HG02973 (cell line): ENCODE measurements around the gene SCT.
"Not testable (repeated sequence)": the region's sequence is repeated elsewhere in the genome, so short reads cannot be mapped to it uniquely, and the experiment has no call there.

Experiments
- ATAC-seq: cut with Tn5 transposase; IDR thresholded peaks from one replicate; pipeline ENCODE4 v1.9.1; 2021; ENCODE audit warnings: moderate library complexity; ENCODE audit not compliant: unreplicated experiment

Gene SCT, protein sequence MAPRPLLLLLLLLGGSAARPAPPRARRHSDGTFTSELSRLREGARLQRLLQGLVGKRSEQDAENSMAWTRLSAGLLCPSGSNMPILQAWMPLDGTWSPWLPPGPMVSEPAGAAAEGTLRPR

DNA sequence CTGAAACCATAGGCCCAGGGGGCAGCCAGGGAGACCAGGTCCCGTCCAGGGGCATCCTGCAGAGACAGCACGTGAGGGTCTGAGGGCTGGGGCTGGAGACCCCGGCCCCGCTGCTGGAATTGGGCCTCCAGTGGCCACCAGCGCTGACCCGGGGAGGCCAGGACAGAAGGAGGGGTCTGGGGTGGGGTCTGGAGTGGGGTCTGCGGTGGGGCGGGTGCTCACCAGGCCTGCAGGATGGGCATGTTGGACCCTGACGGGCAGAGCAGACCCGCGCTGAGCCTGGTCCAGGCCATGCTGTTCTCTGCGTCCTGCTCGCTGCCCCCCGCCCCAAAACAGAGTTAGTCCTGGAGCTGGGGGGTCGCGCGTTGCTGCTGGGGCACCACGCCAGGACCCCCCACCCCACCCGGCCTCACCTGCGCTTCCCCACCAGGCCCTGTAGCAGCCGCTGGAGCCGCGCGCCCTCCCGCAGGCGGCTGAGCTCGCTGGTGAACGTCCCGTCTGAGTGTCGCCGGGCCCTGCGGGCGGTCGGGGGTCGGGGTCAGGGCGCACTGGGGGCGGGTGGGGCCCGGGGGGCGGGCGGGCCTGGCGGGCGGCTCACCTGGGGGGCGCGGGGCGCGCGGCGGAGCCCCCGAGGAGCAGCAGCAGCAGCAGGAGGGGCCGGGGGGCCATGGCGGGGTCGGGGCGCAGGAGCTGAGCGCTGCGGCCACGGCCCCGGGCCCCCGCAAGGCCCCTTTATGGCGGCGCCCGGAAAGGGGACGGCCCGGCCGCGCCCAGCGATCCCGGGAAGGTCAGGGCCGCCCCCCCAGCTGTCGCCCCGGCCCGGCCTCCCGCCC is at the start of gene SCT:
Gene SCT, minus strand, starts transcription at position 707 of the 833 bp plus-strand sequence. Its CDS starts 38 bp downstream, at position 669.
- ATAC-seq = no peak

DNA sequence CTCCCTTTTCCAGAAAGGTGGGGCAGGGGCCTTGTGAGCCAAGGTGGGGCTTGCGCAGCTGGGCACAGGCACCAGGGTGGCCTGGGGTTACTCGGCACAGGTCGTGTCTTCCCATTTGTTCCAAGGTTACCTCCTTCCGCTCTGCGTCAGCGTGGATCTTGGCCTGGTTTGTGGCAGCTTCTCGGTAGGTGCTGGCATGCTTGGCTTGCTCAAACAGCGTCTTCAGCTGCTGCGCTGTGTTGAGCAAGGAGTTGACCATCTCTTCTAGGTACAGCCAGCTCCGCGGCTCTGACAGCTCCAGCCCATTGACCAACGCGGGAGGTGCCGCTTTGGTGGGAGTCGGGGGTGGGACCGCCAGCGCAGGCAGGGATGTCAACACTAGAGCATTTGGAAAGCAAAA is 47.4 kb upstream of the SCT start:
- no peak for ATAC-seq

DNA sequence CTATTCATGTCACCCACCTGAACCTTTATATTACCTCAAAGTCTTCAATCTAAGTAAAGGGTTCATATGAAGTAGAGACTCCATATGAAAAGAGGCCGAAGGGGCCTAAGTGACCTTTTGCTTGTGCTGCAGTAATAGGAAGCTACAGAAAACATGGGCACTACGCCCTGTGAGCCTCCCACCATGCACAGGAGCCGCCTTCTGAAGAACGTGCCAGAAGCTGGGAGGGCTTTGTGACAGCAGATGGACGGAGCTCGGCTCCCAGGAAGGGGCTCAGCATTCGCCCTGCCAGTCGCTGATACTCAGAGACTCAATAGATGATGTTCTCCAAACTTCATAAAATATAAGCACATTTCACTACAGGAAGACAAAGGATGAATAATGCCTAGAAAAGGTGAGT is 46.9 kb upstream of the SCT start:
- ATAC-seq = no peak

DNA sequence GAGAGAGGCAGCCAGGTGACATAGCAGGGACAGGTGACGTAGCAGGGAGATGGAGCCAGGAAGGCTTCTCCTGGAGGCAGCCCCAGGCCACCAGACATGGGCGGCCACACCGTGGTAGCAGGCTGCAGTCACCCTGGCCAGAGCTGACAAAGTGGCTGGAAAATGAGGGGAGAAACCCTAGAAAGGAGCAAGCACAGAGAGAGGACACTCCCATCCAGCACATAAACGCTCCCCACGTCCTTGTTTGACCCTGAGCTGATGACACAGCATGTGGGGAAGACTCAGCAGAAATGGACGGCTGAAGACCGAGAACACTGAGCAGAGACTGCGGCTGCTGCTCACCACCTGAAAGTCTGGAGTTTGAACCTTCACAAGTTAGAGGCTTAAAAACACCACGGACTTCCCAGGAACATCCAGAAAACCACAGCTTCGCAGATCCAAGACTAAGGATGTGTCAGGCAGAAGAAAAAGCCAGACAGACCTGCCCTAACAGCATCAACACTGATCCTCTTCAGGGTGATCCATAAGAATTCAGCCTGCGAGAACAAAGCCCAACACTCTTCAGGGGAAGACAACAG is 38.8 kb upstream of the SCT start:
- no peak for ATAC-seq

DNA sequence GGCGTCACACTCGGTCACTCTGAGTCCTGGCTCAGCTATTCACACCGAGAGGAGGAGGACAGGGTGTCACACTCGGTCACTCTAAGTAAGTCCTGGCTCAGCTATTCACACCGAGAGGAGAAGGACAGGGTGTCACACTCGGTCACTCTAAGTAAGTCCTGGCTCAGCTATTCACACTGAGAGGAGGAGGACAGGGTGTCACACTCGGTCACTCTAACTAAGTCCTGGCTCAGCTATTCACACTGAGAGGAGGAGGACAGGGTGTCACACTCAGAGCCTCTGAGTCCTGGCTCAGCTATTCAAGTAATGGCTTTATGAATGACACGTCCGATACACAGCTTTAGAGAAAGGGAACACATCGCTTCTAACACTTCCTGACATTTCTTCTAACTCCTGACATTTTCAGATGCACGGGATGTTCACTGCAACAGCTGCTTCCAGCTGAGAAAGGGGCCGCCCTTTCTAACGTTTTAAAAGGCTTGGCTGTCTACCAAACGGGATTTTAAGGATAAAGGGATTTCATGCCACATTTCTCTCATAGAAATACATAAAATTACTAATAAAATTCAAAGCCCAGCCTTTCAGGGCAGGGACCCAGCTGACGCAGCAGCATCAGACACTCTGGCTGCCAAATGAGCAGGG is 38.2 kb upstream of the SCT start:
- ATAC-seq = no peak

DNA sequence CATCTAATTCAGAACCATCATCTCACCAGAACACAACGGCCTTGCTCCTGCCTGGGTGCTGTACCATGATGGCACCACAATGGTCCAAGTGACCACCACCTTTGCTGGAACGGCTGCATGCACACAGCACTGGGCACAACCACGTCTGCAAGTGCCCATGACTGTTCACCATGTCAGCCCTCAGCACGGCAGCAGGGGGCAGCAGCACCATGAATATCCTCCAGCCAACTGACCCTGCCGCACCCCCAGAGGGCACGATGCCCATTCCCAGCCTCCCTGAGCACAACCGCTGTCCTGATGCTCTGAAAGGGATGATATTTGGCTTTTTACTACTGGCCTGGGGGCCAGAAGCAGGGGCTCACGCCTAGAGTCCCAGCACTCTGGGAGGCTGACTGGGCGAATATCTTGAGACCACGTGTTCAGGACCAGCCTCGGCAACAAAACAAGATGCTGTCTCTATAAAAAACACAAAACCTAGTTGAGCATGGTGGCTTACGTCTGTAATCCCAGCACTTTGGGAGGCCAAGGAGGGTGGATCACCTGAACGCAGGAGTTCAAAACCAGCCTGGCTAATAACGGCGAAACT is 35.8 kb upstream of the SCT start:
- ATAC-seq = no peak

DNA sequence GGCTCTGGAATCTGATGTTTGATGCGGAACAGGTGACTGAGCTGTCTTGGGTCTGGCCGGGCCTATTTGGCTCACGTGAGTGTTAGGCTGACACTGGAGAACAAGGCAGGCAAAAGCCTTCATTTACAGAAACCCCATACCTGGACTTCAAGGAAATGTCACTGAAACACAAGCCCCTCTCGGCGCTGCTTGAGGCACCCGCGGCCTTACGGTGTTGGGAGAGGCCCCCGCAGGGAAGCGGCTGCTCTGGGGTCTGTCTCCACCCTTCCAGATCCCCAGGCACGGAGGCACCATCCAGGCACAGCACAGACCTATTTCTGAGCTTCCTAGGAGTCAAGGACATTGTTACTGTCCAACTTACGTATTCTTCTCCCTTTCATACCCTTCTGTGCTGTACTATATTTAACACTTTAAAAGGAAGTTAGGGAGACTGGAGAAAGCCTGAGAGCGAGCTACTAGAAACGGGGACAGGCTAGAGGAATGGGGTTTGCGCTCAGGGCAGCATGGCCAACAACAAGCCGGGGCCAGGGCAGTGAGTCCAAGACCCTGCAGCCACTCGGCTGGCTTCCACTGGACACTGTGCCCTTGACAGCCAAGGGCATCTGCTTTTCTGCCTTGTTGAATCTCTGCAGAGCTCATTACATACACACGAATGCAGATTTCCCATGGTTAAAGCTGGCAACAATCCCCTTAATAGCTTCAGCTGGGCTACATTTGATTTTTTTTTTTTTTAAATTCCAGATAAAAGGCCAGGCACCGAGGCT is 33.9 kb upstream of the SCT start:
- ATAC-seq = no peak

DNA sequence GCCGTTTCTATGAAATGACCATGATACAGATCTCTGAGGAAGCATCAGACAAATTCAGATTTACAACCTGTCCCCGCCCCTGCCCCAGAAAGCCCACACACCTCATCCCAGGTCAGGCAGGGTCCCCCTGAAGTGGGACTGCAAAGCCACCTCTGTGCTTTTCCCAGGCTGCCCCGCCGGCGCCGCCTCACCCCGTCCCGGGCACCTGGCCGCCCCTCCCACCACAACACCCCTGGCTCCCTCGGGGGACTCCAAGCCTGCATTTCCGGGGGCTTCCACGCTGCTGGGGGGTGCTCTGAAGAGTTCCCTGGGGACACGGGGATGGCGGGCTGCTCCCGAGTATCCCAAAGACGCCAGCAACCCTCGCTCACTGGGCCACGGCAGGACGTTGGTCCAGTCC is 33.3 kb upstream of the SCT start:
- no peak for ATAC-seq

DNA sequence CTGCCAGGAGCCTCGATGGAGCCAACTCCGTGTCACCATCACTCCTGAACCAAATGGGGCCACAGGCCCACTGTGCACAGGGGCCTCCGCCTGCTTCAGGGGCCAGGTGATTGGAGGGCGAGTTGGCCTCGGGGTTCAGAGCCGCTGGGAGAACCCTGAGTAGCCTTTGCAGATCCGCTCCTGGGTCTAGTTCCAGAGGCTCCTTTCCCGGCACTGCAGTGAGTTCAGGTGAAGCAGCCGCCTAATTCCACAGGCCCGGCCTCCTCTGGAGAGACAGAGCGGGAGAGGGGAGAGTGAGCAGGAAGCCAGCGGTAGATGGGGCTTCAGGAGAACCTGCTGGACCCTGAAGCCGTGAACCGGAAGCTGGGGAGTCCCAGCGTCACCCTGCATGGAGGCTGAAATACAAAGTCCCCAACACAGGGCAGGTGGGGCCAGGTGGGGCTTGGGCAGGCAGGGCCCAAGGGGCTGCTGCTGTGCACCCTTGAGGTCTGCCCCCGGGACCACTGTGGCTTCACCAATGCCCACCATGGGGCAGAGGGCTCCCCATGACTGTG is 32.6 kb upstream of the SCT start:
- no peak for ATAC-seq

DNA sequence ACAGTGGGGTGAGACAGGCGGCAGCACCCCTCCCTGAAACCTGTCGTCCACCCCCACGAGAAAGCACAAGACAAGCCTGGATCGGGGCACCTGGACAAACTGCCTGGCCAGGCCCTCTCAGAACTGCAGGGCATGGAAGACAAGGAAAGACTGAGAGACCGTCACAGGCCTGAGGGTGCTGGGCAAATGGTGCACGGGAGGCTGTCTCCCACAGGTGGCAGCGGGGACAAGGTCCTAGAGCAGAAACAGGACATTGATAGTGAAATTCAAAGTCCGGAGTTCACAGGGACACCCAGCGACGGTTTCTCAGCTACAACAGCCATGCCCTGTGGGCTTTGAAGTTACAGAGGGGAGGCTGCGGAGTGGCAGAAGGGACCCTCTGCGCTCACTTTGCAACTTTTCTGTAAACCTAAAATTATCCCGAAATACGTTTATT is 30.7 kb upstream of the SCT start:
- no peak for ATAC-seq

DNA sequence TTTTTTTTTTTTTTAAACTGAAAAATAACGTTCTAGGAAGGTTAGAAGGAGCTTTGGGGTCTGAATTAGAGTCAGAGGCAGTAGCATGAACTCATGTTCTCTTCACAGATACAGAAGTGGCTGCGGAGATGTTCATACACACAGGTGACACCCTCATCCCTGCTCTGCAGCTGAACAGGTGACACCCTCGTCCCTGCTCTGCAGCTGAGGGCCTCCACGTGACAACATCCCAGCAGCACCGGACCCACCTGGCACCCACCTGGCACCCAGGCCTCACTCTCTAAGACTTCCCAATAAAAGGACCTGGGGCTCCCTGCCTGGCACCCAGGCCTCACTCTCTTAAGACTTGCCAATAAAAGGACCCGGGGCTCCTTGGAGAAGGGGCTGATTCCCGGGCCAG is 29.9 kb upstream of the SCT start:
- ATAC-seq = no peak

DNA sequence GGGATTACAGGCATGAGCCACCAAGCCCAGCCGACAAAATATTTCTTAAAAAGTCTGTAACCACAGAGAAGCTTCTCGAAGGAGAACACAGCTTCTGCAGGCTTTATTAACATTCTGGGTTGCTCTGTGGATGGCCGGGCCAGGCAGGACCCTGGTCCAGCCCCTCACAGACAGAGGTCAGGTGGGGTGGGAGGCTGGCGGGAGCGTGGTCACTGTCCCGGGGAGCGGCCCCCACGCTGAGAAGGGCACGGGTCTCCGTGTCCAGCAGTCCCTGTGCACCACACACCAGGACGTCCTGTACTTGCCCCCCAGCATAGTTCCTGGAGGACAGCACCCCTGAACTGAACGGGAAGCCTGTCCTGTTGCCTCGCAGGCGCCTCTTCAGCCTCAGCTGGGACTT is 29.4 kb upstream of the SCT start:
- ATAC-seq = no peak

DNA sequence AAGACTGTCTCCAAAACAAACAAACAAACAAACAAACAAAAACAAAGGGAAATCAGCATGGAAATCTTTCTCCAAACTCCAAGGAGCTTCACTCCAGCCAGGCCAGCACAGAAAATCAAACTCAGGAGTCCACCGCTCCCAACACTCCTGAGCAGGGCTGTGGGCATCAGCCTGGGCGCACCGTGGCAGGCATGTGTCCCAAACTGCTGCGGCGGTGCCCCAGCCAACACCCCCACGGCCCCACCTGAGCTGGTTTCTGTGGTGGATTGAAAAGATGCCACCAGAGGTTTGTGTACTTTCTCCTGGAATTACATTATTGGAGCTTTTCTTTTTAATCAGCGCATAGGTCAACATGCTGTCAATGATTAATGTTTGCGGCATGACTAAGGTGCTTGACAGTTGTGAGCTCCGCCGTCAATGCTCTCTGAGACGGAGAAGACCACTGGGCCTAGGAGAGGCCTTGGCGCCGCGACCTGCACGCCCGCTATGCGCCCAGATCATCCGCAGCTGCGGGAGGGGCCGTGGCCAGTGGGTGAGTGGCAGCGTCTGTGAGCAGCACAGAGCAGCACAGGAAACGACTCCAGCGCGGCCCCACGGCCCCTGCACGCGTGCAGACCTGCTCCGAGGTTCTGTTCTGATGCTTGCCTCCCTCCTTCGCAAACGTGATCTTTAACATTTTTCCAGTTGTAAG is 28.2 kb upstream of the SCT start:
- no peak for ATAC-seq

DNA sequence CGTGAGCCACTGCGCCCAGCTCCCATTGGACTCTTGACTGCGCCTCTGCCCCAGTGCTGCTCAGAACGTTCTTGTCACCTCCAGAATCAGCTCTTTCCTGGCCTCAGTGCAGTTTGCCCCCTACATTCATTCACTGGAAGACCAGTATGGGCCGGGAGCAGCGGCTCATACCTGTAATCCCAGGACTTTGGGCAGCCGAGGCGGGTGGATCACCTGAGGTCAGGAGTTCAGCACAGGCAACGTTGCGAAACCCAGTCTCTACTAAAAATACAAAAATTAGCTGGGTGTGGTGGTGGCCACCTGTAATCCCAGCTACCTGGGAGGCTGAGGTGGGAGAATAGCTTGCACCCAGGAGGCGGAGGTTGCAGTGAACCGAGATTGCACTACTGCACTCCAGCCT is 27.5 kb upstream of the SCT start:
- not testable (repeated sequence) for ATAC-seq

DNA sequence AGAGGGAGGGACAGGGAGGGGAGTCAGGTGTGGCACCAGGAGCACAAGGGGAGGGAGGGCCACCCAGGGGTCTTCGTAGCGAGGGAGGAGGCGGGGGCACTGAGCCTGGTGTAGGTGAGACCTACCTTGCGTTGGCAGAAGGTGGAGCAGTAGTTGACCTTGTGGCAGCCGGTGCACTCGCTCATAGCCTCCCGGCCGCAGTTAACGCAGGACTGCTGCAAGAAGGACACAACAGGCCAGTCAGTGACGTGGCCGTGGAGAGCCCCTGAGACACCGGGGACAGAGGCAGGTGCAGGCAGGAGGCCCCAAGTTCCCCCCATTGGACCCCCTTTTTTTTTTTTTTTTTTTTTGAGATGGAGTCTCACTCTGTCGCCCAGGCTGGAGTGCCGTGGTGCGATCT is 26.9 kb upstream of the SCT start:
- ATAC-seq = no peak

DNA sequence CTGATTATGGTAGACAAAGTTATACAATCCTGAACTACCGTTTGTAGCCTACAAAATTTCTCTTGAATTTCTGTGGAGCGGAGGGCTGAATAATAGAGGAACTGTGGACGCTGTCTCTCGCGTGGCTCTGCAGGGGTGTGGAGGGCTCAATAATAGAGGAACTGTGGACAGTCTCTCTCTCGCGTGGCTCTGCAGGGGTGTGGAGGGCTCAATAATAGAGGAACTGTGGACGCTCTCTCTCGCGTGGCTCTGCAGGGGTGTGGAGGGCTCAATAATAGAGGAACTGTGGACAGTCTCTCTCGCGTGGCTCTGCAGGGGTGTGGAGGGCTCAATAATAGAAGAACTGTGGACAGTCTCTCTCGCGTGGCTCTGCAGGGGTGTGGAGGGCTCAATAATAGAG is 26.2 kb upstream of the SCT start:
- ATAC-seq = not testable (repeated sequence)

DNA sequence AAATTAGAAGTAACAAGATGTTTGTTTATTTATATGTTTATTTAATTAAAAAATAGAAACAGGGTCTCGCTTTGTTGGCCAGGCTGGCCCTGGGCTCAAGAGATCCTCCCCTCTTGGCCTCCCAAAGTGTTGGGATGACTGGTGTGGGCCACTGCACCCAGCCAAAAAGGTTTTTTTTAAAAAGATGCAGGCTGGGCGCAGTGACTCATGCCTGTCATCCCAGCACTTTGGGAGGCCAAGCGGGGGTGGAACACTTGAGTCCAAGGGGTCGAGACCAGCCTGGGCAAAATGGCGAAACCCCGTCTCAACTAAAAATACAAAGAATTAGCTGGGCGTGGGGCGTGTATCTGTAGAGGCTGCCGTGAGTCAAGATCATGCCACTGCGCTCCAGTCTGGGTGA is 23.5 kb upstream of the SCT start:
- ATAC-seq = no peak

DNA sequence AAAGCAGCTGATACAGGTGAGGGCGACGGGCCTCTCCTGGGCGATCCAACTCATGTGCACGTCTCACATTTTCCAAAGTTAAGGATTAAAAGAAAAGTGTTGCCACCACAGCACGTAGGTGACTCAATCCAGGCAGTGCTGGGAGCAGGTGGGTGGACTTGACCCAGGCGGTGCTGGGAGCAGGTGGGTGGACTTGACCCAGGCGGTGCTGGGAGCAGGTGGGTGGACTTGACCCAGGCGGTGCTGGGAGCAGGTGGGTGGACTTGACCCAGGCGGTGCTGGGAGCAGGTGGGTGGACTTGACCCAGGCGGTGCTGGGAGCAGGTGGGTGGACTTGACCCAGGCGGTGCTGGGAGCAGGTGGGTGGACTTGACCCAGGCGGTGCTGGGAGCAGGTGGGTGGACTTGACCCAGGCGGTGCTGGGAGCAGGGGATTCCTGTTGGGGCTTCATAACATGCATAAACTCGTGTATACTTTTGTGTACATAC is 20.7 kb upstream of the SCT start:
- not testable (repeated sequence) for ATAC-seq

DNA sequence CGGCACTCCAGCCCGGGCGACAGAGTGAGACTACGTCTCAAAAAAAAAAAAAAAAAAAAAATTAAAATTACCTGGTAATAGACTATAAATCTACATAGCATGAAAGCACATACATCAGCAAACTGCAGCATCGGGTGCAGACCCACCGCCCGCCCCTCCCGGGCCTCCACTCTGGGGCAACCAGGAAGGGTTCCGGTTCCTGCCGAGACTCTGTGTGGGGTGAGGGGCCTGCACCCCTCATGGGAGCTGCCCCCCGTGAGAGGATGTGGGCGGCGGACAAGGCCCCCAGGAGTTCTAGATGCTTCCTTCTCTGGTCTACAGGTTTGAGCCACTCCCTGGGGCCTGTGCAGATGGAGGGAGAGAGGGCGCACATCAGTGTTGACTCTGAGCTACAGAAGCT is 19.2 kb upstream of the SCT start:
- ATAC-seq = no peak

DNA sequence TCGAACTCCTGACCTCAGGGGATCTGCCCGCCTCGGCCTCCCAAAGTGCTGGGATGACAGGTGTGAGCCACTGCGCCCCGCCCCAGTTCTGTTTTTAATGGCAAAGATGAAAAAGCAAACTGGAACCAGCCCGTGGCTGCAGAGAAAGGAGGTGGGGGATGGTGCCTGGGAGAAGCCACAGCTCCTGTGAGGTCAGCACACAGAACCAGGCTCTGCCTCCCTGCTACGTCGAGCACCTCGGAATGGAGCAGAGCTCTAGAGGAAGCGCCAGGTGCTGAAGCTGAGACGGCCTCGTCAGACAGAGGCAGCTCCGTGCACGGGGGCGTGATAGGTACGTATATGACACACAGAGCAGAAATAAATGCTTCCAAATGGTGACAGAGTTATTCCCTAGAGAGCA is 18.6 kb upstream of the SCT start:
- no peak for ATAC-seq
